ENCODE results near the gene CALHM2.
"Not testable (repeated sequence)": the region's sequence is repeated elsewhere in the genome, so short reads cannot be mapped to it uniquely, and the experiment has no call there.

The CALHM2 gene

DNA sequence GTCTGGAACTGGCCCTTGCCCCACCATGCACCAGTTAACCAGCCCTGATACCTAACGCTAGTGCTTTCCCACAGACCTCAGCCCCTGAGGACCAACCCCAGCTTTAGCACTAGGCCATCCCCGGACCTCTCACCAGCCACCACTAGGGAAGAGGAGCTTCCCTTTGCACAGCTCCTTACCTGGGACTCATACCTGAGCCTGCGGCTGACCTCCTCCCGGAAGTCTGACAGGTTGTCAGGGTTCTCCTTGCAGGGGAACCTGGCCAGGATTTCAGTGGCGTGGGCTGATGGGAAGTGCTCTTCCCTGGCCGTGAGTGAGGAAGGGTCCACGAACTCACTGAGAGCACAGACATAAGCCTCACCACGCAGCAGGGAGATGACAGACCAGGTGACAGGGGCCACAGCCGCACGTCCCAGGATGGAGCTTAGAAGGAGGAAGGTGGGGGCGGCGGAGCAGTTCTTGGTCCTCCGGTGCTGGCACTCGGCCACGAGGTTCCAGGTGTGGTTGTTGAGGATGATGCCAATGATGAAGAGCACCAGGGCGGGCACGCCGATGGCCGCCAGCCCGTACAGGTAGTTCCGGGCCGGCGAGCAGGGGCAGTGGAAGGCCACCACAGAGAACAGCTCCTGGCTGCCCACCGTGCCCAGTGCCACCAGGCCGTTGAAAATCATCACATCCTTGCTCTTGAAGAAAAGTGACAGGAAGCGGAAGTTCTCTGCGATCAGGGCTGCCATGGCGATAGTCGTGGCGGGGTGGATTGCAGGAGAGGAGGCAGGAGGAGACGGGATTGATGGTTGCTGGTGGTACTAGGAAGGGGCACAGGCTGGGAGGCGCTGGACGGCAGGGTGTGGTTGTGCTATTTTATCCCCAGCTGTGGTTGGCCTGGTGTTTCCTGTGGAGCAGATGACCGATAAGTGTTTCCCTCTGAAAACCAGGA, 2.7 kb downstream of the CALHM2 start:
- no peak for DNase-seq

- DNase-seq, result no peak
These were observed 3.4 kb downstream of the CALHM2 start for GRCh38 chr10:103448746-103449145.

GRCh38 chr10:103447187-103447586, 5.0 kb downstream of the CALHM2 start:
- no peak for DNase-seq

DNA sequence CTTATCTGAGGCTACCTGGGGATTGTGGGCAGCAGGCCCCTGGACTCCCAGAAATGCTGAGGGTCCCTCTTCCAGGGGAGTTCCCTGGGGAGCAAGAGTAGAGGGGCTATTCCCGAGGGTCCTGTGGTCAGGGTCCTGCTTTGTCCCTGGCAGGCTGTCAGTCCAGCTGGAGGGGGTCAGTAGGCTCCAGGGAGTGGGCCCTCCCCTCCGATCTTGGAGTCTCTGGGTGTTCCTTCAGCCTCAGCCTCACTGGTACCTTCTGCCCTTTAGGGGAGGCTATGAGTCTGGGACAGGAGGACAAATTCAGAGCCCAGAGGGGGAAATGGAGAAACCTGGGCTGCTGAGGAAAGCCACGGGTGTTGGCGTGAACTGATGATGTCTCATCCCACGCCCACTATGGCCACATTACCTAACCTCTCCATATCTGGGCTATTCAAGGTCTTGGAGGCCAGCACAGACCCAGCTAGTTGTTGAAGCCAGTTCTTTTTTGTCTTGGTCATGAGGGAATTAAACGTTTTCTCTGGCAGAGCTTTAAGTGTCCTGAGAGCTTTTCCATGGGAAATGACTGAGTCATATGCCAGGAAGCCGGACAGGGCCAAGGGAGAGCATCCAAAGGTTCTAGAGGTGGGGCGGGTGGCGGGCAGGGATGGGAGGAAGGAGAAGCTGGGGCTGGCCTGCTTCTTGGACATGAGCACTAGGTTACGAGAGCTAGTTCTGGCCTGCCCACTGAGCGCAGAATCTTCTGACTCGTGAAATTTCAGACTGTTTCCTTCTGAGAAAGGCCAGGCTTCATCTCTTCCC, 6.2 kb downstream of the CALHM2 start:
- no peak for DNase-seq

GRCh38 chr10:103445366-103445765, 6.8 kb downstream of the CALHM2 start:
- no peak for DNase-seq

DNA sequence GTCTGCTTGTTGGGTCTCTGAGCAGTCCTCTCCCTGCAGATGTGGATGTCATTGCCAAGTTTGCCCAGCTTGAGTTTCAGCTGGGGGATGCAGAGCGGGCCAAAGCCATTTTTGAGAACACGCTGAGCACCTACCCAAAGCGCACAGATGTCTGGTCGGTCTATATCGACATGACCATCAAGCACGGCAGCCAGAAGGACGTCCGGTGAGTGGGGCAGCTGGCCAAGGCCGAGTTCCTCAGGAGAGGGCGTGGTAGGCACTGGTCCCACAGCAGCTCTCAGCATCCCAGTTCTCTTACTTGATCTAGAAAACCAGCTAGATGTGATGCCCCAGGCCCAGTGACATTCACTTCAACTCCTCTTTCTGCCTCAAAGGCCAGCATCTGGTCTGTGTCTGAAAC, 7.7 kb downstream of the CALHM2 start:
- no peak for DNase-seq

- no peak for DNase-seq
These were observed 8.5 kb downstream of the CALHM2 start for GRCh38 chr10:103443475-103444185.

GRCh38 chr10:103442031-103442461, 10.1 kb downstream of the CALHM2 start:
- no peak for DNase-seq

- DNase-seq, result no peak
These were observed 10.6 kb downstream of the CALHM2 start for GRCh38 chr10:103441611-103442010.

DNA sequence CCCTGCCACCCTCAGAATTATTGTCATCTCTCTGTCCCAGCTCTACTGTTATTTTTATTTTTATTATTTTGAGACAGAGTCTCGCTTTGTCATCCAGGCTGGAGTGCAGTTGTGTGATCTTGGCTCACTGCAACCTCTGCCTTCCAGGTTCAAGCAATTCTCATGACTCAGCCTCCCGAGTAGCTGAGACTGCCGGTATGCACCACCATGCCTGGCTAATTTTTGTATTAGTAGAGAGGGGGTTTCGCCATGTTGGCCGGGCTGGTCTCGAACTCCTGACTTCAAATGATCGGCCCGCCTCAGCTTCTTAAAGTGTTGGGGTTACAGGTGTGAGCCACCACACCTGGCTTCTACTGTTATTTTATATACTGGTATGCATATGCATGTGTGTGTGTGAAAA, 11.0 kb downstream of the CALHM2 start:
- DNase-seq, result no peak

GRCh38 chr10:103440416-103440815, 11.8 kb downstream of the CALHM2 start:
- no peak for DNase-seq

- DNase-seq, result no peak
These were observed 12.4 kb downstream of the CALHM2 start for GRCh38 chr10:103439776-103440175.

DNA sequence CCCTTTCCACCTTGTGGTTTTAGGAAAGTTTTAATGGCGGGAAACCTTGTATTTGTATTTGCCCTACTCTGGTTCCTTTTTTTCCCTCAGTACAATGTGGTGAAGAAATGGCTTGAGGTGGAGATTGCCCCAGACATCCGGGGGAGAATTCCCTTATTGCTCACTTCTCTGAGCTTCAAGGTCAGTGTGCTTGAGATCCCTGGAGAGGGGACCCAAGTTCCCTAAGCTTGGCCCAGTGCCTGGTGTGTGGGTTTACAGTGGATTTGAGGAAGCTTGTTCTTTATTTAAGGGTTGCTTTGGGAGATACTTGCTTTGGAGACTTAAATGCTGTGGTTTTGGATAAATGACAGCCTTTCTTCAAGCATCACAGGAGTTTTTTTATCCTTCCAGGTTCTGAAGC, 18.3 kb downstream of the CALHM2 start:
- DNase-seq, result no peak

GRCh38 chr10:103431902-103432301, 20.3 kb downstream of the CALHM2 start:
- no peak for DNase-seq

DNA sequence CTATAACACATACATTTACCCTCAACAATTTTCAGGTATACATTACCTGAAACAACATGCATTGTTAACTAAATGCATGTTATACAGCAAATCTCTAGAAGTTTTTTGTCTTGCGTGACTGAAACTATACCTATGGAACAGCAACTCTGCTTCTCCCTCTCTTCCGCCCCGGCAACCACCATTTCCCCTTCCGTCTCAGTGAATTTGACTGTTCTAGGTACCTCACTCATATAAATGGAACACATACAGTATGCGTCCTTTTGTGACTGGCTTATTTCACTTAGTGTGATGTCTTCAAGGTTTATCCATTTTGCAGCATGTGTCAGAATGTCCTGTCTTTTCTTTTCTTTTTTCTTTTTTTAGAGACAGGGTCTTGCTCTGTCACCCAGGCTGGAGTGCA, 22.5 kb downstream of the CALHM2 start:
- DNase-seq, result no peak

DNA sequence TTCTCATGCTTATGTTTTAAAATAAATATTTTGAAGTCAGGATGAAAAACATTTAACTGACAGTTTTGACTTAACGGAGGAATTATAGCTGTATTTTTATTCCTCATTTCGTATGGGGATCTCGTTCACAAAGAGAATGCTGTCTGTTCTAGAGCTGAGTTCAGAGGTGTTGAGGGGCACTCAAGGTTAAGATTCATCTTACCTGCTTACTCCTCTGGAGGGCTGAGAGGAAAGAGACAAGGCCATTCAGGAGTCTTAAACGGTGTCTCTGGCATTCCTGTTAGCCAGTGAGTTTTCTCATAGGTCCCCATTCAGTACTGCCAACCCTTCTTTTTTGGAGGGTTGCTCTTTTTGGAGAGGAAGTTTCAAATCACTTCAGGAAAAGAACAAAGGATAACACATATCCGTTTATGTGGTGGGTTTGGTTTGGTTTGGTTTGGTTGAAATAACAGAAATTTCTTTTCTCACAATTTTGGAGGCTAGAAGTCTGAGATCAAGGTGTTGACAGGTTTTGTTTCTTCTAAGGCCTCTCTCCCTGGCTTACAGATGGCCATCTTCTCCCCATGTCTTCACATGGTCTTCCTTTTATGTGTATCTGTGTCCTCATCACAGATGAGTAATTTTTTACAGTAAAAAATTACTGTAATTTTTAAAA, 23.1 kb downstream of the CALHM2 start:
- no peak for DNase-seq

DNA sequence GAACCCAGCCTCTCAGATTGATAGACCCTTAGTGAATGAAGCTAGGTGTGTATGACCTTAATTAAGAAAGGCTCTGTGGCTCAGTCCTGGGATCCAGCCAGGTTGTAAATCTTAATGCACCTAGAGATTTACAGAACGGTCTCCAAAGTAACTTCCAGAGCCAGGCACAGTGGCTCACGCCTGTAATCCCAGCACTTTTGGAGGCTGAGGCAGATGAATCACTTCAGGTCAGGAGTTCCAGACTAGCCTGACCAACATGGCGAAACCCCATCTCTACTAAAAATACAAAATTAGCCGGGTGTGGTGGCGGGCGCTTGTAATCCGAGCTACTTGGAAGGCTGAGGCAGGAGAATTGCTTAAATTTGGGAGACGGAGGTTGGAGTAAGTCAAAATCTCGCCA, 24.3 kb downstream of the CALHM2 start:
- no peak for DNase-seq

- no peak for DNase-seq
These were observed 28.4 kb downstream of the CALHM2 start for GRCh38 chr10:103423748-103424147.

DNA sequence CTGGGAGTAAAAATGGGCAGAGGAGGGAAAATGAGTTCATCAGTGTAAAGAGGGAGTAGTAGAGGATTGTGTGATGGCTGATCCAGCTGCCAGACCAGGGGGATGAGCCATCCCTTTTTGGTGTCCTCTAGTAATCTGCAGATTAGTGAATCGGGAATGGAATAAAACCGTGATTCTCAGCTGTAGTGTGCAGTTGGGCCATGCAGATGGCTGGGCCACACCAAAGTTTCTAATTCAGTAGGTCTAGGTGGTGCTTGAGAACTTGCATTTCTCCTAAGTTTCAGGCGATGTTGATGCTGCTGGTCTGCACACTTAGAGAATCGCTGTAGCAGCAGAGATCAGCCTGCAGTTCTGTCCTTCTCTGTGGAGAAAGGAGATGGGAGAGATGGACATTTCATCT, 33.1 kb downstream of the CALHM2 start:
- no peak for DNase-seq

- DNase-seq, result no peak
These were observed 34.6 kb downstream of the CALHM2 start for GRCh38 chr10:103417601-103418000.

- not testable (repeated sequence) for DNase-seq
These were observed 35.1 kb downstream of the CALHM2 start for GRCh38 chr10:103417148-103417469.

DNA sequence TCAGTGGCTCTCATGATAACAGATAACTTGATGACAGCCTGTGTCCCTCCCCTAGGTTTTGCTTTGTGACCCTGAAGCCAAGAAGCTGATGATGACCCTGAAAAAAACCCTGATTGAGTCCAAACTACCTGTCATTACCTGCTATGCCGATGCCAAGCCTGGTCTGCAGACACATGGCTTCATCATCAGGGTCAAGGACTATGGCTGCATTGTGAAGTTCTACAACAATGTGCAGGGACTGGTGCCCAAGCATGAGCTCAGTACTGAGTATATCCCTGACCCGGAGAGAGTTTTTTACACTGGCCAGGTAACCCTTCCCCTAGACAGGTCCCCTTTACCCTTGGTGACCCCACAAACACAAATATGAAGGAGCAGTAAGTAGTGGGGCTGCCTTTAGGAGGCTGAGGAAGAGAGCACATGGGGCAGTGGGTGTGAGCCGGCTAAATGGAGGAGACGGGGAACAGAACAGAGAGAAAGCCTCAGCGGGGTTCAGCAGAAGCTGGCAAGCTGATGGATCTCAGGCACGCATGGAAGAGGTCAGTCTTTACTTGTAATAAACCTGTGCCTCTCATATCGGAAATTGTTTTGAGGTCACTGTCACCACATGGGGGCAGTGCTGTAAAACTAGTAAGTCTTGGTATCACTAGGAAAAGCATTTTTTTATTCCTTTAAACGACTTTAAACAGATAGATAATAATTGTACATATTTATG, 35.6 kb downstream of the CALHM2 start:
- peak; percentile 11 for DNase-seq
